PFSK-1 (cell line): ENCODE data around the gene TOM1L2.

Experiments
- FOXP2 ChIP-seq: optimal IDR thresholded peaks from 2 replicates; pipeline ENCODE3; 2011; ENCODE audit warnings: borderline replicate concordance, control low read depth, inconsistent platforms; ENCODE audit not compliant: insufficient read depth; ENCODE audit errors: extremely low read length, extremely low read depth
- POLR2AphosphoS5 ChIP-seq: IDR thresholded peaks from 2 replicates; pipeline ENCODE4 v1.6.1; 2012; ENCODE audit warnings: low read depth, mild to moderate bottlenecking, control low read depth, low read length, moderate library complexity
- SIN3A ChIP-seq: IDR thresholded peaks from 2 replicates; pipeline ENCODE4 v1.6.1; 2012; ENCODE audit warnings: mild to moderate bottlenecking, low read length, moderate library complexity, borderline replicate concordance; ENCODE audit not compliant: insufficient read depth
- TAF1 ChIP-seq: IDR thresholded peaks from 2 replicates; pipeline ENCODE4 v1.6.1; 2012; ENCODE audit warnings: low read length, control low read depth, borderline replicate concordance; ENCODE audit not compliant: insufficient read depth
- TF ChIP-seq, protein P1 (sequence below), 2 experiments: IDR thresholded peaks; 2 replicates each; pipeline versions ENCODE4 v1.6.1 to v1.8.0; 2011 to 2012; ENCODE audit warnings: low read depth in 2 of 2, low read length in 2 of 2, control low read depth in 1 of 2, inconsistent platforms in 1 of 2, mild to moderate bottlenecking in 1 of 2, moderate library complexity in 1 of 2; ENCODE audit not compliant: insufficient read depth in 1 of 2

TOM1L2 gene

DNA sequence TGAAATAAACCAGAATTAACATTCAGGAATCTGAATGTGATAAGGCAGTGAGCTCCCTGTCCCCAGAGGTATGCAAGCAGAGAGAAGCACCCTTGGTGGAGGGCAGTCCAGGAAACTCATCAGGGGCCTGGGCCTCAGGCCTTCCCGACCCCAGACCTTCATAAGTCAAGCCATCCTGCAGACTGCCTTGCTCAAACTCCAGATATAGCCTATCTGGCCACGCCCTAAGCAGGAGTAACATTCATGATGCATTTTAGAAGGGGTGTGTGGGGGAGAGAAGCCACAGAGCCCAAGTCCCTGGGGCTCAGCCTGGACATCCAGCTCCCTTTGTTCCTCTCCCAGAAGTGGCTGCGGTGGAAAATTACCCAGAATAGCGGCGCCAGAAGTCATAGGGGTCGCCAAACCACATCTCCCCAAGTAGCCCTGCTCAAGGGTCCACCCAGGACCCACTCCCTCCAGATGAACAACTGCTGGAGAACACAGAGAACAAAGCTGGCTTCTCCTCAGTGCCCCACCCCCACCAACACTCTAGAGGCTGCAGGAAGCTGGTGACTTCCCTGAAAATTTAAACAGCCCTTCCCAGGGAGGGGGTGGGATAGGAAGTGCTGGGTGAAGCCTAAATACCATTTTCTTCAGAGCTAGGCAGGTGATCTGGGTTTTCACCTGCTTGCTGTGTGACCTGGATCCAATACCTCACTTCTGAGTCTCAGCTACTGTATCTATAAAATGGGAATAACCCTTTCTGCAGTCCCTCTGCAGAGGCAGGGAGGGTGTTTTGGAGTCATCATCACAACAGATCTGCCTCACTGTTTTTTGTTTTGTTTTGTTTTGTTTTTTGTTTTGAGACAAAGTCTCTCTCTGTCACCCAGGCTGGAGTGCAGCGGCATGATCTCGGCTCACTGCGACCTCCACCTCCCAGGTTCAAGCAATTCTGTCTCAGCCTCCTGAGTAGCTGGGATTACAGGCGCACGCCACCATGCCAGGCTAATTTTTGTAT lies 133.9 kb downstream of the TOM1L2 start:
- TF ChIP-seq FOXP2 (no peak), SIN3A (0 out of 2 replicates have a peak, but pooled peaks have one; percentile 21)
- TF ChIP-seq, protein P1, sequence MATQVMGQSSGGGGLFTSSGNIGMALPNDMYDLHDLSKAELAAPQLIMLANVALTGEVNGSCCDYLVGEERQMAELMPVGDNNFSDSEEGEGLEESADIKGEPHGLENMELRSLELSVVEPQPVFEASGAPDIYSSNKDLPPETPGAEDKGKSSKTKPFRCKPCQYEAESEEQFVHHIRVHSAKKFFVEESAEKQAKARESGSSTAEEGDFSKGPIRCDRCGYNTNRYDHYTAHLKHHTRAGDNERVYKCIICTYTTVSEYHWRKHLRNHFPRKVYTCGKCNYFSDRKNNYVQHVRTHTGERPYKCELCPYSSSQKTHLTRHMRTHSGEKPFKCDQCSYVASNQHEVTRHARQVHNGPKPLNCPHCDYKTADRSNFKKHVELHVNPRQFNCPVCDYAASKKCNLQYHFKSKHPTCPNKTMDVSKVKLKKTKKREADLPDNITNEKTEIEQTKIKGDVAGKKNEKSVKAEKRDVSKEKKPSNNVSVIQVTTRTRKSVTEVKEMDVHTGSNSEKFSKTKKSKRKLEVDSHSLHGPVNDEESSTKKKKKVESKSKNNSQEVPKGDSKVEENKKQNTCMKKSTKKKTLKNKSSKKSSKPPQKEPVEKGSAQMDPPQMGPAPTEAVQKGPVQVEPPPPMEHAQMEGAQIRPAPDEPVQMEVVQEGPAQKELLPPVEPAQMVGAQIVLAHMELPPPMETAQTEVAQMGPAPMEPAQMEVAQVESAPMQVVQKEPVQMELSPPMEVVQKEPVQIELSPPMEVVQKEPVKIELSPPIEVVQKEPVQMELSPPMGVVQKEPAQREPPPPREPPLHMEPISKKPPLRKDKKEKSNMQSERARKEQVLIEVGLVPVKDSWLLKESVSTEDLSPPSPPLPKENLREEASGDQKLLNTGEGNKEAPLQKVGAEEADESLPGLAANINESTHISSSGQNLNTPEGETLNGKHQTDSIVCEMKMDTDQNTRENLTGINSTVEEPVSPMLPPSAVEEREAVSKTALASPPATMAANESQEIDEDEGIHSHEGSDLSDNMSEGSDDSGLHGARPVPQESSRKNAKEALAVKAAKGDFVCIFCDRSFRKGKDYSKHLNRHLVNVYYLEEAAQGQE (IDR thresholded peaks at IDR 0.05; ENCODE audit: insufficient read depth in 1 of 2, low read depth in 2 of 2, low read length in 2 of 2): peak in 1 of 2 experiments; percentile 41; a peak in 1 of 4 replicates

DNA sequence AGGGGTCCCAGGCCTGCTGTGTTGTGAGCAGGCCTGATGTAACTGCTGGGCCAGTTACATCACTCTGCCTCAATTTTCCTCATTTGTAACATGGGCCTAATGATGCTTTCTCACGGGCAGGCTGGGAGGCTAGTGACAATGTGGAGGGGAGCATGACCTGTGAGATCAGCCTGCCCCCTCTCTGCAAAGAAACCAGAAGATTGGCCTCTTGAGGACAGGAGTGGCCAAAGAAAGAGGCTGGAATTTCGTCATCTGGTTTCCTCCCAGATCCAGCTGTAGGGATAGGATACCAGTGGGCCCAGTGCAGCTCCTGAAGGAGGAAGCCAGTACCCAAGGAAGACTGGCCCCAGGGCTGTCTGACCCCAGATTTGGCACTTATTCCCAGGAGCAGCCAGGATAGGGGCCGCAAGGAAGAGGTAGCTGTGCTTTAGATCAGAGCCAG lies 134.8 kb downstream of the TOM1L2 start:
- TF ChIP-seq FOXP2 (no peak), TAF1 (peak; percentile 83; the same call in 1 of the 2 replicates), SIN3A (0 out of 2 replicates have a peak, but pooled peaks have one; percentile 12)

DNA sequence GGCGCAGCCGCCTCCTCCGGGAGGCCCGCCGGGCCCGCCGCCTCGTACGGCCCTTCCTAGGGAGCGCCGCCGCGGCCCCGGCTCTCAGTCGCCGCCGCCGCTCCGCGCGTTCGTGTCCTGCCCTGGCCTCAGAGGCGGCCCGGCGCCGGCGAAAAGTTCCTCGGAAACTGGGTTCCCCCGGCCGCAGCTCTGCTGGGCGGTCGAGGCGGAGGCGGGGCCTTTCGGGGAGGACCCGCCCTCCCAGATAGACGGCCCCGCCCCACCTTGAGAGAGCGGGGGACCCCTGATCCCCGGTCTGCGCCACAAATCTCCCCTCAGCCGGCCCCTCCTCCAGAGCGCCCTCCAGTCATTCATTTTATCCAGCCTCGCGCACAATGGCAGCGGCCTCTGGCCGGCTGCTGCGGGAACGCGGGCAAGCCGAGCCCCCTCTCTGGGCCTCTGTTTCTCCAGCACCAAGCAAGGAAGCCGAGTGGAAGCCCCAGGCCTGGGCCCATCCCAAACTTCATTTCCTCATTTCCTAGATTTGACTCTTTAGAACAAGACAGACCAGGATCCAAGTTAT lies 135.3 kb downstream of the TOM1L2 start, which contains the start of gene SREBF1:
TSS of gene SREBF1 (minus strand) at position 169 of the 562 bp plus-strand sequence. CDS start 169 bp downstream, outside the sequence.
- peak; percentile 11 for TF ChIP-seq FOXP2
- 0 out of 2 replicates have a peak, but pooled peaks have one; percentile 4 for TF ChIP-seq POLR2AphosphoS5
- TF ChIP-seq, protein P1 (IDR thresholded peaks at IDR 0.05; ENCODE audit: insufficient read depth in 1 of 2, low read depth in 2 of 2, low read length in 2 of 2): 0 out of 4 replicates have a peak, but pooled peaks of 1 of the 2 experiments have one; percentile 31
- no peak for TF ChIP-seq TAF1
- TF ChIP-seq SIN3A: no peak

GRCh38 chr17:17836250-17836817 lies 135.9 kb downstream of the TOM1L2 start:
- TF ChIP-seq FOXP2 (peak; percentile 72), SIN3A (0 out of 2 replicates have a peak, but pooled peaks have one; percentile 52), TAF1 (peak; percentile 65; the same call in 1 of the 2 replicates), POLR2AphosphoS5 (peak; percentile 92)
- TF ChIP-seq, protein P1 (IDR thresholded peaks at IDR 0.05; ENCODE audit: insufficient read depth in 1 of 2, low read depth in 2 of 2, low read length in 2 of 2): no peak; a peak in 1 of 4 replicates
